ENCODE measurements around the gene ATP6V1A.
A peak's percentile ranks its signal among the peaks of the same experiment; 100 is the strongest.
"Not testable (repeated sequence)": the region's sequence is repeated elsewhere in the genome, so short reads cannot be mapped to it uniquely, and the experiment has no call there.

Gene ATP6V1A

GRCh38 chr3:113829576-113830354 lies 82.9 kb downstream of the ATP6V1A start:
- DNase-seq = no peak

- no peak for DNase-seq
These were observed 84.2 kb downstream of the ATP6V1A start for GRCh38 chr3:113831103-113831355.

GRCh38 chr3:113832477-113833164 lies 85.8 kb downstream of the ATP6V1A start:
- no peak for DNase-seq

GRCh38 chr3:113834983-113835382 lies 88.1 kb downstream of the ATP6V1A start:
- DNase-seq = no peak

- peak; percentile 96 to 97 for DNase-seq
These were observed 91.9 kb downstream of the ATP6V1A start, which contains the start of gene GRAMD1C for GRCh38 chr3:113838631-113839209. Gene GRAMD1C, plus strand, starts transcription at chr3:113838788. Its CDS starts 122 bp downstream, at chr3:113838910.

- DNase-seq = peak; percentile 7 to 51
These were observed 92.7 kb downstream of the ATP6V1A start for GRCh38 chr3:113839551-113839950.

GRCh38 chr3:113844622-113845222 lies 97.9 kb downstream of the ATP6V1A start:
- DNase-seq = peak; percentile 35 to 76

GRCh38 chr3:113847247-113847646 lies 100.4 kb downstream of the ATP6V1A start:
- DNase-seq = no peak

- no peak for DNase-seq
These were observed 101.0 kb downstream of the ATP6V1A start for GRCh38 chr3:113847664-113848461.

- not testable (repeated sequence) for DNase-seq
These were observed 102.2 kb downstream of the ATP6V1A start for GRCh38 chr3:113849071-113849470.

- DNase-seq = not testable (repeated sequence)
These were observed 103.0 kb downstream of the ATP6V1A start for GRCh38 chr3:113849841-113850240.

- not testable (repeated sequence) for DNase-seq
These were observed 103.6 kb downstream of the ATP6V1A start for GRCh38 chr3:113850391-113850790.

- DNase-seq = no peak
These were observed 105.7 kb downstream of the ATP6V1A start for GRCh38 chr3:113852506-113852905.

All from NCI-H524 (cell line).